T1000 (cell line): Measurements from ENCODE around the gene RXRA.

ENCODE experiments used
- DNase-seq: peaks from one replicate; lab custom pipeline; 2025; ENCODE audit warnings: mixed read lengths; lab: John Stamatoyannopoulos, UW

The RXRA gene

DNA sequence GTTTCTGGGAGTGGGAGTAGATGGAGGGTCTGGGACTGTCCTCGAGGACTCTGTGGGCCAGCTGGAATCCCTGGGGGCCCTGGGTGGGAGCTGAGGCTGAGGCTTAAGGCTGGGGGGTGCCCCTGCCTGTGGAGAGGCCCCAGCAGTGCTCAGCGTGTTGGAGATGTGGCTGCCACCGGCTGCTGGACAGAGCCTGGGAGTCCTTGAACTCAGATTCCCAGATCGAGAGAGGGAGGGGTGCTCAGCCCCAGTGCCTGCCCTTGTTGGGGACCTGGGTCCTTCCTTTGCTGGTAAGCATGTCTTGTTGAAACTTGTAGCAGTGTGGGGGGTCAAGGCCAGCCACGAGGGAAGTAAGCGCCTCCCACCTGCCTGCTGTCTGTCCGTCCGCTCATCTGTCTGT lies 10.7 kb downstream of the RXRA start:
- no peak for DNase-seq

GRCh38 chr9:134337469-134337868 lies 11.2 kb downstream of the RXRA start:
- no peak for DNase-seq

- no peak for DNase-seq
Observed at GRCh38 chr9:134338394-134339182, 12.3 kb downstream of the RXRA start.

- no peak for DNase-seq
Observed at GRCh38 chr9:134339183-134339806, 13.0 kb downstream of the RXRA start.

DNA sequence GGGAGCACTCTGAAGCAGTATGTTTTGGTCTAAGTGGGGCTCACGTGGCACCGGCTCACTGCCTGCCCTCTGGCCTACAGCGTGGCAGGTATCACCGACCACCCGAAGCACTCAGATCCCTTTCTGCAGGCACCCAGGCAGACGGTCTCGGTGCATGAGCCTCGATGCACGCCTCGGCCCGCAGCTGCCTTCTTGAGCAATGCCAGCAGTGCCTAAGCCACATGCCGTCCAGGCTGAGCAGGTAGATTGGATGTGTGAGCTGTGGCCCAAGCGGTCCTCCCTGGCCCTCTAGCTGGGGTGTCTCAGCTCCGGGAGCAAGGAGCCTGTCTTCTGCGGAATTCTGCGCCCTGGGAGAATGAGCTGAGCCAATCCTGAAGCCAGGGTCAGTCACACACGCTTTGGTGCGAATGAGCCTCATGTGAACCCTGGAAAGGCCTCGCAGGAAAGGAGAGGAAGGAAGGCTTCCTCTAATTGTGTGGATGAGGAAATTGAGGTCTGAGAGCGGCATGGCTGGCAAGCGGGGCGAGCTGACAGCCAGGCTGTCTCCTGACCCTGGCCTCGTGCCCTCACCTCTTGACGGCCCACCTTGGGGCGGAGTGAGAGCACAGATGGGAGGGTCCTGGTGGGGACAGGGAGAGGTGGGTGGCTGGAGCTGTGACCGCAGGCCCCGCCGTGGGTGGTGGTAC lies 14.4 kb downstream of the RXRA start:
- no peak for DNase-seq

DNA sequence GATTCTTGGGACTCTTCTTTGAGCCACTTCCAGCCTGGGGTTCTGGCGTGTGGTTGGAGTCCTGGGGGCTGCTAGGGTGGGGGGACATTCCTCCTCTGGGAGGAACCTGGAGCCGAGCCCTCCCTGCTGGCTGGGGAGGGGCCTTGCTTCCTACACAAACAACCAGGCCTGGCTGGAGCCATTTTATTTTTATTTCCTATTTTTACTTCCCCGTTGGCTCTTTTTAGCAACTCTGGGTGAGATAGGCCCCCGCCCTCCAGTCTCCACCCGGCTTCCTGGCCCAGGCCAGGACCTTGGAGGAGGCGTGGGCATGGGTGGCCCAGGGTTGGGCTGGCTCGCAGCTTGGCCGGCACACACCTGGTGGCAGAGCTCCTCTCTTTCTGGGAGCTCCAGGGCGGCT lies 15.1 kb downstream of the RXRA start:
- no peak for DNase-seq

DNA sequence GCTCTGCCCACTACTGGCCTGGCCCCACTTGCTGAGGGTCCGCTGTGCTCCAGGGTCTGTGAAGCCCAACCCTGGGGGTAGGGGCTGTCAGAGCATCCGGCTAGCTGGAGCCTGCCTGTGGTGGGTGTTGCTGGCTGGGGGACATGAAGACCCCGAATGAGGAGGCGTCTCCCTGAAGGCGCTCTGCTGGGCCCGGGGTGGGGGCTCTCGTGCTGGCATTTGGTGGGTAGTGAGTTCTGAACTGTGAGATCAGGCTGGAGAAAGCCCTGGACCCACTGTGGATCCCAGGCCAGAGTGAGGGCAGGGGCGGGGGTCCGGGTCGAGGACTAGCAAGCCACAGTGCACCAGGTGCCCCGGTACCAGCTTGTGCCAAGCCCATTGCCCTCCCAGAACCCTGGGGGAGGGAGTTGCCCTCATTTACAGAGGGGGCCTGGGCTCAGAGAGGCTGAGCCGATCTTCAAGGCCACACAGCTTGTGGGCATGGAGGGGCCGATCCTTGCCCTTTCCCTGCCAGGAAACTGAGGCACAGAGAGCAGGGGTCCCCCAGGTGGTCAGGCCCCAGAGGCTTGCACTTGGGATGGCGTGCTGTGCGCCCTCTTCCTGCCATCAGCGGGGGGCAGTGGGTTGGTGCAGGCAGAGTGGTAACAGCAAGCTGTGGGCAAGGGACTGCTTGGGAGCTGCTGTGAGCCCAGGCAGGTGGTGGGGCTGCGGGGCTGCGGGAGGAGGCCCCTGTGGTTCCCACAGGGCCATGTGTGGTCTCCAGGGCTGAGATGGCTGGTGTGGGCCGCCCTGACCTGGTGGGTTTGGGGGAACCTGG lies 15.9 kb downstream of the RXRA start:
- no peak for DNase-seq

DNA sequence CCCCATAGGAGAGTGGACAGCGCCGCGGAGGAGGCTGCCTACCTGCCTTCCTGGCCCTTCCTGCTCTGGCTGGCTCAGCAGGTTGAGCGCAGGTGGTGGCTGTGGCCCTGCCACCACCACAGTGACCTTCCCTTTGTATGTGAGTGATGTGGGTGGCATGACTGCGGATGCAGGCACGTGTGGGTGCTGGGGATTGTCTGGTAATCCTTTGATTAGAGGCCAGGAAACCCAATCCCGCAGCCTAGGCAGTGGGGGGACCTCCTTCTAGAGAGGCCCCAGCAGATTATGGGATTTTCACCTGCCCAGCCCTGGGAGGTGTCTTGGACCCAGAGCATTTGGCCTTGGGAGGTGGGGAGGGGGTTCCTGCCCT lies 16.5 kb downstream of the RXRA start:
- DNase-seq, result no peak

GRCh38 chr9:134343637-134344036 lies 17.4 kb downstream of the RXRA start:
- DNase-seq, result no peak

DNA sequence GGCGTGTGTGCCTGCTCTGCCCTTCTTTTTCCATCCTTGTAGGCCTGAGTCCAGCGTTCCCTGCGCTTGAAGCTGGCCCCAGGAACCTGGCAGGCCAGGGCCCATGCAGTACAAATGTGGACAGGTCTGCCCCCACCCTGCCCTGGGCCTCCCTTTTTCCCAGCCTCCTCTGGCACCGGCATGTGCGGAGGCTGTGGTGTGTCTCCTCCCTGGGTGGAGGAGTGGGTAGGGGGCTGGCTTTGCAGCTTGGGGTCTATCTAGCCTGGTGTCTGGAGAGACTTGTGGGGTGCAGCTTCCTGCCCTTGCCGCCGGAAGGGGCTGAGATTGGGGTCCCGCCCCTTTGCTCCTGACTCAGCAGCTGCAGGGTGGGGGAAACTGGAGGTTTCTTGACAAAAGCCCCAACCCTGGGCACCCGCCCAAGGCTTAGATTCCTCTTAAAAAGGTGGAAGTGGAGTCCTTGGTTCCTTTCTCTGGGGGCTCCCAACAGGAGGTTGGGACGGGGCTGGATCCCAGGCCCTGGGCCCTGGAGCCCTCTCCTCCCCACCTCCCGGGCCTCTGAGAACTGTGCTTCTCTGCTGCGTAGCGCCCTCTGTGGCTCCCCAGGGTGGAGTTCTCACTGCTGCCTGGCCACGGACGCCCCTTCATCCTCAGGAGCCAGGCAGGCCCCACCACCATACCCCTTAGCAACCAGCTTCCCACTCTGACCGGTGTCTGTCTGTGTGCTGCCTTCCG lies 18.0 kb downstream of the RXRA start:
- no peak for DNase-seq

DNA sequence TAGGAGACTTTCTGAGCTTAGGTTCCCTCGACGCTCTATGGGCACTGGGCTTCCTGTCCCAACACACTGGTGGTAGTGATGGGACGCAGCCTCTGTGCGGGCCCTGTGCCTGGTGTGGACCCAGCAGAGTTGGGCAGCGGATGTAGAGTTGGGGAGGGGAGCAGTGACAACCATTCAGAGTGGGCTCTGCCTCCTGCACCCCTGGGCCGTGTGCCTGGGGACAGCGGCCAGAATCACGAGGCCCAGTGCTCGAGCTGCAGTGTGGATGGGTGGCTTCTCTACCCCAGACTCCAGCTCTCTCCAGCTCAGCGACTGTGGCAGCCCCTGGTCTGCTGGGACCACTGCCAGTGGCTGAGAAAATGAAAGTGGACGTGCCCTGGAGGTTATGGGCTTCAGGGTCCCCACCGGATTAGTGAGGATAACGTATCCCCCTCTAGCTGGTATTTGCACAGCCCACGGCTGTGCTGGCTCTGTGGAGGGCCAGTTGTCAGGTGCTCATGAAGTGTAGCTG lies 18.6 kb downstream of the RXRA start:
- DNase-seq, result no peak

DNA sequence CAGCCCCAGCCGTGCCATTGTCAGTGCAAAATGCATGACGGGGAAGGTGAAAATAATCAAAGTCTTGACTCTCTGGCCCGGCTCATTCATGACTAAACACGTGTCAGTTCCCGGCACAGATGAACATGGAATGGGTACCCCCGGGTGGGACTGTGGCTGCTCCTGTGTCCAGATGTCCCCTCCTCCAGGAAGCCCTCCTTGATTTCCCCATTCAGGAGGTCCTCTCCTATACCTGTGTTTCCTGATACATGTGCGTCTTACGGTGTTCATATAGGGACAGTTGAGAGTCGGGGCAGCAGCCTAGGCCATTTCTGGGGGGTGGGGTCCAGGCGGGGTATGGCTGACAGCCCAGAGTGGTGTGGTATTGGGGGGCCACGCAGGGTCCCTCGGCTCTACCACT lies 19.5 kb downstream of the RXRA start:
- no peak for DNase-seq

DNA sequence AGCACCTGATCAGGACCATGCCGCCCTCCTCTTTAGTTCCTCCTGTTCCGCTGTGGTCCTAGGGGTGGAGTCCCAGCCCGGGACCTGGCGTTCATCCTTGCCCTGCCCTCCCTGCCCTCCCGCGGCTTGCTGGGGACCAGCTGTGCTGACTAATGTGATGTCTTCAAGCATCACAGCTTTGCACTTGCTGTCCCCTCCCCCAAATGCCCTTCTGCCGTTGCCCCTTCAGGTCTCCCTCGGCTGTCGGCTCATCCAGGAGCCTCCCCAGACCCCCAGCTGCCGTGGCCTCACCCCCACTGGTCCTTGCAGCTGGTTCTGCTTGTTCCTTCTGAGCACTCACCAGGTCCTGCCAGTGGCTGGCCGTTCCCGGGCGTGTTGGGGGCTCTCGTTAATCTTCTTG lies 19.9 kb downstream of the RXRA start:
- DNase-seq, result no peak

- DNase-seq, result no peak
Observed at GRCh38 chr9:134346840-134347583, 20.8 kb downstream of the RXRA start.

DNA sequence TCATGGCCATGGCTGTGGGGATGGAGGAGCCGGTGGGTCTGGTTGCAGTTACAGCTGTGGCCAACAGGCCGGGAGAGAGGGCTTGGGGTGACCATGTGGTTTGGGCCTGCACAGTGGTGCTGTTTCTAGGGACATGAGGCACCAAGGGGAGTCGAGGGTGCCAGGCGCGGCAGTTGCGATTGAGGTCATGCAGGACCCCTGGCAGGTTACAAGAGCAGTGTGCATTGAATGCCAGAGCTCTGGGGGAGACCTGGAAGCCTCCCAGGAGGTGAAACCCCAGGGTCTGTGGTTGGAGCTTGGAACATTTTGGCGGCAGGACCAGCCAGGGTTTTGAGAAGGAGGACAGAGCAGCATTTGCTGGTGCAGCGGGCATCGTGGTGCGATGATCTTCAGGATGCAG lies 21.7 kb downstream of the RXRA start:
- DNase-seq, result no peak

GRCh38 chr9:134348404-134349155 lies 22.3 kb downstream of the RXRA start:
- DNase-seq, result no peak

DNA sequence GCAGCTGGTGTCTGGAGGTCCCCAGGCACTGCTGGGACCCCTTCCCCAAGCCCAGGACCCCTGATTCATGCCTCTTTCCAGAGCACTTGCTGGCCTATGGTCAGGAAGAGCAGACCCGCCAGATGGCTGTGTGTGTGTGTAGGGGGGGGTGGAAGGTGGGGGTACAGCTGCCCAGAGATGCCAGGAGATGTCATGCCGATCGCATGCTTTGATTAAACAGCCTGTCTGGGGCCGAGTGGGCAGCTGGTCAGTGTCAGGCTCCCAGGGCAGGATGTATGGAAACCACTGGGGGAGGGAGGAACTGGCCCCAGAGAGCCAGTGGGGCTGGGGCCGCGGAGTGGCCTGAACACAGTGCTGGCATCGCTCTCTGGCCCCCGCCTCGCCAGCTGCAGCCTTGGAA lies 23.7 kb downstream of the RXRA start:
- no peak for DNase-seq

- DNase-seq, result no peak
Observed at GRCh38 chr9:134350416-134350994, 24.2 kb downstream of the RXRA start.

- no peak for DNase-seq
Observed at GRCh38 chr9:134351606-134352176, 25.4 kb downstream of the RXRA start.
